Neural progenitor cell (in vitro differentiated cells): ENCODE measurements around the gene C1orf185. TPM values are rescaled to one million over a fixed set of nuclear protein-coding genes. Genes with fewer than 3 reads are reported as not detected.
A peak's percentile ranks its signal among the peaks of the same experiment; 100 is the strongest.

Experiments used
- DNase-seq: peaks from one replicate; pipeline ENCODE4 v3.0.0-alpha.2; 2016; ENCODE audit warnings: low spot score
- H2AFZ ChIP-seq: fragments of 200-600 bp; sonication (generic); replicated peaks from 2 replicates; pipeline ENCODE4 v1.6.1; 2016; ENCODE audit warnings: antibody characterized with exemption
- H3F3A ChIP-seq: fragments of 200-600 bp; sonication (generic); 2 replicates; pipeline ENCODE4 v1.6.1; 2016; ENCODE audit warnings: antibody characterized with exemption, low read depth
- H3K27ac ChIP-seq: fragments of 200-600 bp; sonication (generic); 2 replicates; pipeline ENCODE4 v1.5.1; 2016; ENCODE audit warnings: mild to moderate bottlenecking
- H3K27me3 ChIP-seq: fragments of 200-600 bp; sonication (generic); 2 replicates; pipeline ENCODE4 v1.6.1; 2016; ENCODE audit warnings: mild to moderate bottlenecking, moderate library complexity
- H3K36me3 ChIP-seq: fragments of 200-600 bp; sonication (generic); 2 replicates; pipeline ENCODE4 v1.5.1; 2016
- H3K4me1 ChIP-seq: fragments of 200-600 bp; sonication (generic); 2 replicates; pipeline ENCODE4 v1.6.1; 2016; ENCODE audit warnings: mixed run types
- H3K4me2 ChIP-seq: fragments of 200-600 bp; sonication (generic); 2 replicates; pipeline ENCODE4 v1.6.1; 2016
- H3K4me3 ChIP-seq: fragments of 200-600 bp; sonication (generic); 2 replicates; pipeline ENCODE4 v1.5.1; 2016
- H3K79me2 ChIP-seq: fragments of 200-600 bp; sonication (generic); 2 replicates; pipeline ENCODE4 v1.6.1; 2016; ENCODE audit warnings: low read depth
- H3K9ac ChIP-seq: fragments of 200-600 bp; sonication (generic); 2 replicates; pipeline ENCODE4 v1.6.1; 2016
- H3K9me3 ChIP-seq: fragments of 200-600 bp; sonication (generic); 2 replicates; pipeline ENCODE4 v1.5.1; 2016; ENCODE audit warnings: low read depth
- H4K20me1 ChIP-seq: fragments of 200-600 bp; sonication (generic); 2 replicates; pipeline ENCODE4 v1.6.1; 2016; ENCODE audit warnings: low read depth
- H3K27ac Mint-ChIP-seq: 3 replicates; pipeline ENCODE4 v1.8.0; 2021; ENCODE audit warnings: mixed read lengths
- H3K27me3 Mint-ChIP-seq: 2 replicates; pipeline ENCODE4 v1.8.0; 2022; ENCODE audit warnings: low read depth, mild to moderate bottlenecking, inconsistent platforms, moderate library complexity, mixed read lengths; ENCODE audit not compliant: insufficient read depth
- H3K36me3 Mint-ChIP-seq: 3 replicates; pipeline ENCODE4 v1.8.0; 2021; ENCODE audit warnings: mixed read lengths
- H3K4me1 Mint-ChIP-seq: 3 replicates; pipeline ENCODE4 v1.8.0; 2021; ENCODE audit warnings: mixed read lengths
- H3K4me3 Mint-ChIP-seq: 3 replicates; pipeline ENCODE4 v1.8.0; 2021; ENCODE audit warnings: mild to moderate bottlenecking, moderate library complexity, mixed read lengths
- H3K9me3 Mint-ChIP-seq: 3 replicates; pipeline ENCODE4 v1.8.0; 2020; ENCODE audit warnings: mixed read lengths
- CTCF ChIP-seq: fragments of 200-600 bp; sonication (generic); IDR thresholded peaks from 2 replicates; pipeline ENCODE4 v1.5.1; 2017; ENCODE audit warnings: antibody characterized with exemption, mild to moderate bottlenecking
- EZH2 ChIP-seq: fragments of 200-600 bp; sonication (generic); IDR thresholded peaks from 2 replicates; pipeline ENCODE4 v1.6.1; 2017; ENCODE audit warnings: antibody characterized with exemption, mild to moderate bottlenecking, moderate library complexity
- EZH2phosphoT487 ChIP-seq: fragments of 200-600 bp; sonication (generic); IDR thresholded peaks from 2 replicates; pipeline ENCODE4 v1.6.1; 2017; ENCODE audit warnings: antibody characterized with exemption
- total RNA-seq: library from RNA; depleted of rRNA; stranded (reverse); fragments of >200 nt; gene quantifications from 2 replicates; pipeline ENCODE4 v1.2.3, GENCODE V29; 2015; ENCODE audit warnings: low replicate concordance

Gene C1orf185
- total RNA-seq, 1 donor from 2014 or later: not detected

DNA sequence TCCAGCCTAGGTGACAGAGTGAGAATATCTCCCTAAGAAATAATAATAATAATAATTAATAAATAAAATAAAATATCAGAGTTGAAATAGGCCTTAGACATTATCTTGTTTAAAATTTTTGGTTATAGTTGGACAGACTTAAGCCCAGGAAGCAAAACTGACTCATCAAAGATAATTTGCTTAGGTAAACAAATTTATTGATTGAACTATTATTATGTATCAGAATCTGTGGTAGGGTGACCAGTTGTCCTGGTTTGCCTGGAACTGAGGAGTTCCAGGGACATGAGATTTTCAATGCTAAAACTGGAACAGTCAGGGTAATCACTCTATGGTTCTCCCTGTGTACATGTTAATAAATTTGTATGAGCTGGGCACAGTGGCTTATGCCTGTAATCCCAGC is 86.2 kb downstream of the C1orf185 start:
- H3K27ac ChIP-seq: no peak overlapping the region
- TF ChIP-seq CTCF (no peak), EZH2 (no peak), EZH2phosphoT487 (no peak)
- no peaks in the 10 kb centered on the region for H3K79me2 ChIP-seq
- Mint-ChIP-seq H3K4me1 (no peaks in the 10 kb centered on the region), H3K9me3 (no peaks in the 10 kb centered on the region), H3K4me3 (no peak overlapping the region), H3K36me3 (no peaks in the 10 kb centered on the region), H3K27me3 (no peaks in the 10 kb centered on the region), H3K27ac (no peak overlapping the region)
- no peaks in the 10 kb centered on the region for H3K4me1 ChIP-seq
- H3K4me2 ChIP-seq: no peak overlapping the region
- H3K9me3 ChIP-seq: no peaks in the 10 kb centered on the region
- H4K20me1 ChIP-seq: no peaks in the 10 kb centered on the region
- H3F3A ChIP-seq: no peaks in the 10 kb centered on the region
- no peak for DNase-seq
- no peak overlapping the region for H2AFZ ChIP-seq
- no peak overlapping the region for H3K4me3 ChIP-seq
- no peaks in the 10 kb centered on the region for H3K27me3 ChIP-seq
- no peak overlapping the region for H3K9ac ChIP-seq
- no peaks in the 10 kb centered on the region for H3K36me3 ChIP-seq

GRCh38 chr1:51189421-51190073 is 87.5 kb downstream of the C1orf185 start:
- peak; percentile 66 for DNase-seq
- no peak overlapping the region for H3K27ac Mint-ChIP-seq
- no peaks in the 10 kb centered on the region for H3K79me2 ChIP-seq

GRCh38 chr1:51190961-51191360 is 88.9 kb downstream of the C1orf185 start:
- Mint-ChIP-seq H3K4me1 (no peaks in the 10 kb centered on the region), H3K36me3 (no peaks in the 10 kb centered on the region), H3K4me3 (no peak overlapping the region), H3K9me3 (no peaks in the 10 kb centered on the region), H3K27ac (no peak overlapping the region), H3K27me3 (no peaks in the 10 kb centered on the region)
- no peak overlapping the region for H3K4me2 ChIP-seq
- H3K27ac ChIP-seq: no peak overlapping the region
- no peak for DNase-seq
- H3F3A ChIP-seq: no peaks in the 10 kb centered on the region
- H3K9ac ChIP-seq: no peak overlapping the region
- H3K4me1 ChIP-seq: no peaks in the 10 kb centered on the region
- H3K9me3 ChIP-seq: no peaks in the 10 kb centered on the region
- no peaks in the 10 kb centered on the region for H3K79me2 ChIP-seq
- TF ChIP-seq EZH2: no peak
- TF ChIP-seq CTCF: no peak
- no peak for TF ChIP-seq EZH2phosphoT487
- no peaks in the 10 kb centered on the region for H3K36me3 ChIP-seq
- no peak overlapping the region for H2AFZ ChIP-seq
- no peaks in the 10 kb centered on the region for H3K27me3 ChIP-seq
- no peak overlapping the region for H3K4me3 ChIP-seq
- H4K20me1 ChIP-seq: no peaks in the 10 kb centered on the region

More at GRCh38 chr1:51189421-51190073, 87.5 kb downstream of the C1orf185 start:
- no peaks in the 10 kb centered on the region for H3F3A ChIP-seq
- no peaks in the 10 kb centered on the region for H3K9me3 ChIP-seq
- H3K4me3 ChIP-seq: no peak overlapping the region
- Mint-ChIP-seq H3K36me3 (no peaks in the 10 kb centered on the region), H3K9me3 (no peaks in the 10 kb centered on the region), H3K27me3 (no peaks in the 10 kb centered on the region), H3K4me1 (no peaks in the 10 kb centered on the region), H3K4me3 (no peak overlapping the region)
- no peaks in the 10 kb centered on the region for H3K4me1 ChIP-seq
- H2AFZ ChIP-seq: no peak overlapping the region
- H3K9ac ChIP-seq: no peak overlapping the region
- no peaks in the 10 kb centered on the region for H3K27me3 ChIP-seq
- no peaks in the 10 kb centered on the region for H3K36me3 ChIP-seq
- no peak overlapping the region for H3K4me2 ChIP-seq
- no peaks in the 10 kb centered on the region for H4K20me1 ChIP-seq
- no peak overlapping the region for H3K27ac ChIP-seq
- TF ChIP-seq CTCF: peak; percentile 99
- no peak for TF ChIP-seq EZH2
- TF ChIP-seq EZH2phosphoT487: no peak
